SK-N-MC (cell line): Measurements from ENCODE around the gene EFCAB8.

Experiments used
- EZH2 ChIP-seq: fragments of 200-600 bp; sonication (generic); IDR thresholded peaks from one replicate; pipeline ENCODE4 v1.6.1; 2017; ENCODE audit warnings: antibody characterized with exemption
- FOXP2 ChIP-seq: optimal IDR thresholded peaks from 2 replicates; pipeline ENCODE3; 2011; ENCODE audit warnings: mild to moderate bottlenecking, moderate library complexity; ENCODE audit not compliant: insufficient read depth; ENCODE audit errors: extremely low read length, control extremely low read depth
- POLR2AphosphoS5 ChIP-seq: IDR thresholded peaks from 2 replicates; pipeline ENCODE4 v1.6.1; 2012; ENCODE audit warnings: mild to moderate bottlenecking, low read depth, low read length, borderline replicate concordance

DNA sequence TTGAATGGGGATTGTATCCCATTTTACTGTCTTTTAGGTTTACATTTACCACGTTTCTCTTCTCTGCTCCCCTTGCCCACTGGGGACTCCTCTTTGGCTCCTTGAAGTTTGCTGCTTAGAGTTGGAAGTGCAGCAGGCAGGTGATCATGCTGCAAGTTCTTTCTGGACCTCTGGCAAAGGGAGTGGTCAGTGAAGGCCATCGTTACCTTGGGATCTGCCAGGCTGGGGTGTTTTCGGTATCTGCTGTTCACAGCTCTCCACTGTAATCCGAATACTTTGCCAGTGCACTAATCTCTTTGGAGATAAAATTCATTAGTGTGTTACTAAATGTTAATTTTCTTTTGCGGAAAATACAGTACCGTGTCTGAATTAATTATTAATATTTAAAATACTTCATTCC lies 9.1 kb upstream of the EFCAB8 start:
- TF ChIP-seq POLR2AphosphoS5: no peak
- no peak for TF ChIP-seq FOXP2
- TF ChIP-seq EZH2: no peak
